Measurements from ENCODE around the gene GPR84. TPM values are rescaled to one million over a fixed set of nuclear protein-coding genes. Genes with fewer than 3 reads are reported as not detected.

GPR84 gene
- total RNA-seq, 3 donors from 2014 or later = 0.13 to 0.49 TPM; not detected in 1

GRCh38 chr12:54373649-54374561 is 9.6 kb upstream of the GPR84 start:
- H3K9me3 Mint-ChIP-seq = no peaks in the 10 kb centered on the region
- no peak for DNase-seq
- peaks cover 17% of the 10 kb centered on the region for H3K4me1 Mint-ChIP-seq (ENCODE audit: low read depth)
- H3K27me3 Mint-ChIP-seq (ENCODE audit: low read depth) = no peaks in the 10 kb centered on the region
- no peaks in the 10 kb centered on the region for H3K36me3 Mint-ChIP-seq (ENCODE audit: insufficient read depth)
- no peak overlapping the region for H3K4me3 Mint-ChIP-seq
- ATAC-seq = peak in 1 of 2 donors; percentile 9

- ATAC-seq = no peak
- no peak overlapping the region for H3K4me3 Mint-ChIP-seq
Observed at GRCh38 chr12:54372113-54372806, 8.0 kb upstream of the GPR84 start.

GRCh38 chr12:54371328-54372112 is 7.2 kb upstream of the GPR84 start:
- ATAC-seq (no peak), DNase-seq (no peak)
- peaks cover 27% of the 10 kb centered on the region for H3K4me1 Mint-ChIP-seq (ENCODE audit: low read depth)
- no peak overlapping the region for H3K4me3 Mint-ChIP-seq
- no peaks in the 10 kb centered on the region for H3K36me3 Mint-ChIP-seq (ENCODE audit: insufficient read depth)
- no peaks in the 10 kb centered on the region for H3K9me3 Mint-ChIP-seq
- no peaks in the 10 kb centered on the region for H3K27me3 Mint-ChIP-seq (ENCODE audit: low read depth)

More at GRCh38 chr12:54372113-54372806, 8.0 kb upstream of the GPR84 start:
- Mint-ChIP-seq H3K36me3 (ENCODE audit: insufficient read depth) (no peaks in the 10 kb centered on the region), H3K9me3 (no peaks in the 10 kb centered on the region), H3K4me1 (ENCODE audit: low read depth) (peaks cover 27% of the 10 kb centered on the region), H3K27me3 (ENCODE audit: low read depth) (no peaks in the 10 kb centered on the region)
- DNase-seq = no peak

- Mint-ChIP-seq H3K9me3 (no peaks in the 10 kb centered on the region), H3K36me3 (ENCODE audit: insufficient read depth) (no peaks in the 10 kb centered on the region), H3K4me3 (peak overlapping the region; percentile 33), H3K27me3 (ENCODE audit: low read depth) (no peaks in the 10 kb centered on the region), H3K4me1 (ENCODE audit: low read depth) (peaks cover 27% of the 10 kb centered on the region)
- no peak for DNase-seq
- peak in 1 of 2 donors; percentile 30 for ATAC-seq
Observed at GRCh38 chr12:54370171-54370730, 6.0 kb upstream of the GPR84 start.

GRCh38 chr12:54369597-54370131 is 5.4 kb upstream of the GPR84 start:
- no peaks in the 10 kb centered on the region for H3K36me3 Mint-ChIP-seq (ENCODE audit: insufficient read depth)
- H3K9me3 Mint-ChIP-seq = no peaks in the 10 kb centered on the region
- peaks cover 30% of the 10 kb centered on the region for H3K4me1 Mint-ChIP-seq (ENCODE audit: low read depth)
- DNase-seq (no peak), ATAC-seq (no peak)
- no peak overlapping the region for H3K4me3 Mint-ChIP-seq
- H3K27me3 Mint-ChIP-seq (ENCODE audit: low read depth) = no peaks in the 10 kb centered on the region

GRCh38 chr12:54368709-54369596 is 4.7 kb upstream of the GPR84 start:
- Mint-ChIP-seq H3K4me3 (peak overlapping the region; percentile 43), H3K36me3 (ENCODE audit: insufficient read depth) (no peaks in the 10 kb centered on the region), H3K27me3 (ENCODE audit: low read depth) (no peaks in the 10 kb centered on the region), H3K4me1 (ENCODE audit: low read depth) (peaks cover 37% of the 10 kb centered on the region), H3K9me3 (no peaks in the 10 kb centered on the region)
- DNase-seq (peak; percentile 91), ATAC-seq (peak; percentile 88 to 89)

- Mint-ChIP-seq H3K4me1 (ENCODE audit: low read depth) (peaks cover 39% of the 10 kb centered on the region), H3K27me3 (ENCODE audit: low read depth) (no peaks in the 10 kb centered on the region), H3K4me3 (peak overlapping the region; percentile 43), H3K36me3 (ENCODE audit: insufficient read depth) (no peaks in the 10 kb centered on the region), H3K9me3 (no peaks in the 10 kb centered on the region)
- ATAC-seq = peak in 1 of 2 donors; percentile 12
- no peak for DNase-seq
Observed at GRCh38 chr12:54368025-54368708, 3.9 kb upstream of the GPR84 start.

GRCh38 chr12:54363618-54364017 is 668 bp downstream of the GPR84 start:
- Mint-ChIP-seq H3K9me3 (no peaks in the 10 kb centered on the region), H3K4me3 (no peak overlapping the region)
- no peak for ATAC-seq

GRCh38 chr12:54363047-54363446 is 1.2 kb downstream of the GPR84 start:
- H3K4me1 Mint-ChIP-seq (ENCODE audit: low read depth) = peaks cover 27% of the 10 kb centered on the region
- no peaks in the 10 kb centered on the region for H3K27me3 Mint-ChIP-seq (ENCODE audit: low read depth)
- H3K4me3 Mint-ChIP-seq = no peak overlapping the region
- ATAC-seq = no peak
- H3K36me3 Mint-ChIP-seq (ENCODE audit: insufficient read depth) = no peaks in the 10 kb centered on the region
- H3K9me3 Mint-ChIP-seq = no peaks in the 10 kb centered on the region
- no peak for DNase-seq

More at GRCh38 chr12:54363618-54364017, 668 bp downstream of the GPR84 start:
- peaks cover 33% of the 10 kb centered on the region for H3K4me1 Mint-ChIP-seq (ENCODE audit: low read depth)
- no peaks in the 10 kb centered on the region for H3K27me3 Mint-ChIP-seq (ENCODE audit: low read depth)
- no peak for DNase-seq
- no peaks in the 10 kb centered on the region for H3K36me3 Mint-ChIP-seq (ENCODE audit: insufficient read depth)

GRCh38 chr12:54360717-54361456 is 3.4 kb downstream of the GPR84 start:
- H3K27me3 Mint-ChIP-seq (ENCODE audit: low read depth) = no peaks in the 10 kb centered on the region
- no peaks in the 10 kb centered on the region for H3K9me3 Mint-ChIP-seq
- H3K4me3 Mint-ChIP-seq = peak overlapping the region; percentile 26
- peak; percentile 47 for DNase-seq
- ATAC-seq = no peak
- H3K4me1 Mint-ChIP-seq (ENCODE audit: low read depth) = peaks cover 24% of the 10 kb centered on the region
- H3K36me3 Mint-ChIP-seq (ENCODE audit: insufficient read depth) = no peaks in the 10 kb centered on the region

GRCh38 chr12:54359762-54360351 is 4.4 kb downstream of the GPR84 start:
- Mint-ChIP-seq H3K36me3 (ENCODE audit: insufficient read depth) (no peaks in the 10 kb centered on the region), H3K4me3 (no peak overlapping the region)

More at GRCh38 chr12:54359762-54360351, 4.4 kb downstream of the GPR84 start:
- ATAC-seq (no peak), DNase-seq (no peak)
- no peaks in the 10 kb centered on the region for H3K9me3 Mint-ChIP-seq
- H3K27me3 Mint-ChIP-seq (ENCODE audit: low read depth) = no peaks in the 10 kb centered on the region
- peaks cover 23% of the 10 kb centered on the region for H3K4me1 Mint-ChIP-seq (ENCODE audit: low read depth)

All from activated T-cell treated with anti-CD3 and anti-CD28 coated beads, Interleukin-2, amount 50 U/mL, for 4 hours (primary cell).